ENCODE data around the gene TEX19. TPM values are rescaled to one million over a fixed set of nuclear protein-coding genes. Genes with fewer than 3 reads are reported as not detected.

The TEX19 gene
- total and polyA plus RNA-seq, 10 donors = not detected

DNA sequence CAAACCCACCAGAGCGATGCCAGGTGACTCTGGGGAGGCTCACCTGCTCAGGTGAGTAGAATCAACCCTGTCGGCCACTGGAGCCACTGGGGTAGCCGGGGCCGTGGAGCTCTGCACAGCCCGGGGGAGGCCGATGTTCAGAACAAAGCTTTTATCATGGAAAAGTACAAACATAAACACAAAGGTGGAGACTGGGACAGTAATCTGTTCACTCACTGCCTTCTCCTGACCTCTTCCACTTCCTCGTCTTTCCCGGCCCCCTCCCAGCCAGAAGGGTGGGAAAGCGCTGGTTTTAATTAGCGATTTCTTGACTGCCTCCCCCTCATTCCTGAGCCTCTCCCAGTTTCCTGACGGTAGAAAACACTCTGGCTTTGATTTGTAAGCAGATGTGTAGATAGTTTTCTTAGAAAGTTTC, 9.8 kb upstream of the TEX19 start:
- Histone ChIP-seq H3K9me3 (no peaks in the 10 kb centered on the region), H3K4me1 (peaks cover 3 to 24% (median 7%) of the 10 kb centered on the region in 6 donors), H3K27me3 (replicated peaks in 1 of 7) (peaks cover 0 to 72% (median 0%) of the 10 kb centered on the region in 7 donors), H3K27ac (no peak overlapping the region), H3K4me3 (no peak overlapping the region), H3K36me3 (no peaks in the 10 kb centered on the region)
- 57 to 76% (median 71%) methylated on average over 9 to 11 of the region's 11 CpGs for WGBS, 5 donors
- TF ChIP-seq POLR2AphosphoS5 (IDR thresholded peaks at IDR 0.05) (no peak), POLR2A (IDR thresholded peaks at IDR 0.05) (no peak)
- TF ChIP-seq, protein P1, sequence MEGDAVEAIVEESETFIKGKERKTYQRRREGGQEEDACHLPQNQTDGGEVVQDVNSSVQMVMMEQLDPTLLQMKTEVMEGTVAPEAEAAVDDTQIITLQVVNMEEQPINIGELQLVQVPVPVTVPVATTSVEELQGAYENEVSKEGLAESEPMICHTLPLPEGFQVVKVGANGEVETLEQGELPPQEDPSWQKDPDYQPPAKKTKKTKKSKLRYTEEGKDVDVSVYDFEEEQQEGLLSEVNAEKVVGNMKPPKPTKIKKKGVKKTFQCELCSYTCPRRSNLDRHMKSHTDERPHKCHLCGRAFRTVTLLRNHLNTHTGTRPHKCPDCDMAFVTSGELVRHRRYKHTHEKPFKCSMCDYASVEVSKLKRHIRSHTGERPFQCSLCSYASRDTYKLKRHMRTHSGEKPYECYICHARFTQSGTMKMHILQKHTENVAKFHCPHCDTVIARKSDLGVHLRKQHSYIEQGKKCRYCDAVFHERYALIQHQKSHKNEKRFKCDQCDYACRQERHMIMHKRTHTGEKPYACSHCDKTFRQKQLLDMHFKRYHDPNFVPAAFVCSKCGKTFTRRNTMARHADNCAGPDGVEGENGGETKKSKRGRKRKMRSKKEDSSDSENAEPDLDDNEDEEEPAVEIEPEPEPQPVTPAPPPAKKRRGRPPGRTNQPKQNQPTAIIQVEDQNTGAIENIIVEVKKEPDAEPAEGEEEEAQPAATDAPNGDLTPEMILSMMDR (IDR thresholded peaks at IDR 0.05 in 8 of 11, conservative IDR thresholded peaks at IDR 0.05 in 3 of 11) = no peak
- intact Hi-C loops (cut with DNase I; ENCODE audit: low total_unique reads) = no loop called here
- DNase-seq = no peak

DNA sequence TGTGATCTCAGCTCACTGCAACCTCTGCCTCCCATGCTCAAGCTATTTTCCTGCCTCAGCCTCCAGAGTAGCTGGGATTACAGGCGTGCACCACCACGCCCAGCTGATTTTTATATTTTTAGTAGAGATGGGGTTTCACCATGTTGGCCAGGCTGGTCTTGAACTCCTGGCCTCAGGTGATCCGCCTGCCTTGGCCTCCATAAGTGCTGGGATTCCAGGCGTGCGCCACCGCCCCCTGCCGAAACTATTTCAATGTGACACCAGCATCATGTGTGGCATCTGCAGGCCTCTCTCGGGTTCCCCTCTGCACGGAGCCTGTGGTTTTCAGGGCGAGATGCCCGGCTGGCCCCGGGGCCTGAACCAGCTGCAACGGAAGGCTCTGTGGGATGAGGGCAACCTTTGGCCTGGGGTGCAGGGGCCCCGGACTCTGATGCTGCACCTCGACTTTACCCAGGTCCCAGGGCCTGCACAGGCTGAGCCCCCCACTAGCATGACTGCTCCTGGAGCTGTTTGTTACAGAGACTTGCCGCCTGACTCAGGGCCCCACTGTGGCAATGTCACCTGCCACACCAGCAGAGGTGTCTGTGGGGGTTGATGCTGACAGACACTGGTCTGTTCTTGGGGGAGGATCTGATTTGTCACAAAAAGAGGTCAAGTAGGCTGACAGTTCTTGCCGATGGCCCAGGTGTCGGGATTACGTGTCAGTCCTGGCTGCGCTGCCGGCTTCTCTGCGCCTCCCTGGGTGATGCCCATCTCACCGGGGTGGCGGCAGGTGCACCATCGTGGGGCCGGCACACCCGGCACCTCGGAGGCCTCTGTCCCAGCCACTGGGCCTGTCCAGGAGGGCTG, 8.6 kb upstream of the TEX19 start:
- Histone ChIP-seq H3K4me1 (peaks cover 3 to 24% (median 7%) of the 10 kb centered on the region in 6 donors), H3K4me3 (no peak overlapping the region), H3K27ac (no peak overlapping the region), H3K27me3 (replicated peaks in 1 of 7) (peaks cover 0 to 75% (median 0%) of the 10 kb centered on the region in 7 donors), H3K9me3 (no peaks in the 10 kb centered on the region), H3K36me3 (no peaks in the 10 kb centered on the region)
- DNase-seq = no peak
- TF ChIP-seq POLR2A (IDR thresholded peaks at IDR 0.05) (no peak), POLR2AphosphoS5 (IDR thresholded peaks at IDR 0.05) (no peak)
- TF ChIP-seq, protein P1 (IDR thresholded peaks at IDR 0.05 in 8 of 11, conservative IDR thresholded peaks at IDR 0.05 in 3 of 11) = peak in 3 of 11 experiments; percentile 10 to 24 (median 10)
- WGBS, 5 donors = 68 to 75% (median 73%) methylated on average over 17 to 28 of the region's 28 CpGs
- intact Hi-C loops (cut with DNase I; ENCODE audit: low total_unique reads) = loop anchor here (2.0 to 5.0 kb wide), 2 partner anchors 64 to 202 kb away; no protein-coding TSS in a partner anchor

DNA sequence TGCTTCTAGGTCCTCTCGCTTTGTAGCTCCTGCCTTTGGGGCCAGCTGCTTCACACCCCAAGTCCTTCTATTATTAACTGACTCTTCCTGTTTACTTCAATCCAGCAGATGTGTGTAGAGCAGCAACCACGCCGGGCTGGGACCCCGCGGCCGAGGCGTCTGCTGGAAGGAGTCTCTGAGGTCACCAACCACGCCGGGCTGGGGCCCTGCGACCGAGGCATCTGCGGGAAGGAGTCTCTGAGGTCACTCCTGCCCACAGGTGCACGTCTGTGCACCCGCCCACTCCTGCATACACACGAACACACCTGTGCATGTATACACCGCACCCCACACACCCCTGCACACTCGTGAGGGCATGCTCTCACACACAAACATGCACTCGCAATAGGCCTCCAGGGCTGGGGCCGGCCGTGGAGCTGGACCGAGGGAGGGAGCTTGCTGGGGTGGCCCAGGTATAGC, 7.8 kb upstream of the TEX19 start:
- H3K9me3 ChIP-seq = no peaks in the 10 kb centered on the region
- 28 to 47% (median 43%) methylated on average over 13 to 21 of the region's 21 CpGs for WGBS, 5 donors
- peaks cover 0 to 76% (median 0%) of the 10 kb centered on the region in 7 donors for H3K27me3 ChIP-seq (replicated peaks in 1 of 7)
- no peak overlapping the region for H3K27ac ChIP-seq
- no peak overlapping the region for H3K4me3 ChIP-seq
- H3K4me1 ChIP-seq = peaks cover 3 to 24% (median 7%) of the 10 kb centered on the region in 6 donors
- TF ChIP-seq, protein P1 (IDR thresholded peaks at IDR 0.05 in 8 of 11, conservative IDR thresholded peaks at IDR 0.05 in 3 of 11) = no peak
- TF ChIP-seq POLR2A (IDR thresholded peaks at IDR 0.05) (no peak), POLR2AphosphoS5 (IDR thresholded peaks at IDR 0.05) (no peak)
- no peak for DNase-seq
- no peaks in the 10 kb centered on the region for H3K36me3 ChIP-seq
- intact Hi-C loops (cut with DNase I; ENCODE audit: low total_unique reads) = loop anchor here (2.0 to 5.0 kb wide), 2 partner anchors 64 to 201 kb away; no protein-coding TSS in a partner anchor

Data from spleen (tissue), 11 donors.